Neutrophil (primary cell): ENCODE measurements around the gene RNPS1.

Experiments used
- H3K27ac ChIP-seq: fragments of 200-600 bp; sonication (generic); 2 replicates; pipeline ENCODE4 v1.5.1; 2016; ENCODE audit warnings: mild to moderate bottlenecking, moderate library complexity
- H3K27me3 ChIP-seq: fragments of 200-600 bp; sonication (generic); 2 replicates; pipeline ENCODE4 v1.6.0; 2016; ENCODE audit warnings: mild to moderate bottlenecking
- H3K36me3 ChIP-seq: fragments of 200-600 bp; sonication (generic); 2 replicates; pipeline ENCODE4 v1.5.1; 2017
- H3K4me1 ChIP-seq, 2 experiments: fragments of 200-600 bp in 1 of 2; sonication (generic) in 1 of 2; 1 replicate in 1 of 2; 2 replicates in 1 of 2; pipeline versions ENCODE4 v1.5.1 to v1.6.1; 2013 to 2016; ENCODE audit warnings: low read depth in 1 of 2, low read length in 1 of 2, mild to moderate bottlenecking in 1 of 2, moderate library complexity in 1 of 2; ENCODE audit not compliant: control insufficient read depth in 1 of 2, insufficient read depth in 1 of 2
- H3K4me3 ChIP-seq, 2 experiments: fragments of 200-600 bp in 1 of 2; sonication (generic) in 1 of 2; 1 replicate in 1 of 2; 2 replicates in 1 of 2; pipeline ENCODE4 v1.5.1; 2013 to 2016; ENCODE audit warnings: low read depth in 1 of 2, low read length in 1 of 2, mild to moderate bottlenecking in 1 of 2, moderate library complexity in 1 of 2
- H3K9me3 ChIP-seq: fragments of 200-600 bp; sonication (generic); 2 replicates; pipeline ENCODE4 v1.5.1; 2016
- CTCF ChIP-seq: fragments of 200-600 bp; sonication (generic); IDR thresholded peaks from 2 replicates; pipeline ENCODE4 v1.5.1; 2016; ENCODE audit warnings: antibody characterized with exemption

RNPS1 gene, protein sequence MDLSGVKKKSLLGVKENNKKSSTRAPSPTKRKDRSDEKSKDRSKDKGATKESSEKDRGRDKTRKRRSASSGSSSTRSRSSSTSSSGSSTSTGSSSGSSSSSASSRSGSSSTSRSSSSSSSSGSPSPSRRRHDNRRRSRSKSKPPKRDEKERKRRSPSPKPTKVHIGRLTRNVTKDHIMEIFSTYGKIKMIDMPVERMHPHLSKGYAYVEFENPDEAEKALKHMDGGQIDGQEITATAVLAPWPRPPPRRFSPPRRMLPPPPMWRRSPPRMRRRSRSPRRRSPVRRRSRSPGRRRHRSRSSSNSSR

GRCh38 chr16:2267913-2268666, at the start of gene RNPS1:
RNPS1 (minus strand) TSS chr16:2268126; CDS start chr16:2264643, 3,483 bp downstream.
- Histone ChIP-seq H3K4me1 (peaks cover 19 to 23% of the 10 kb centered on the region in 2 experiments), H3K9me3 (no peaks in the 10 kb centered on the region), H3K27me3 (no peaks in the 10 kb centered on the region), H3K4me3 (peak within 1 kb of the TSS; percentile 91 to 99), H3K36me3 (peaks cover 11% of the 10 kb centered on the region), H3K27ac (peak within 1 kb of the TSS; percentile 96)
- TF ChIP-seq CTCF, result no peak

GRCh38 chr16:2317231-2318020, 49.5 kb upstream of the RNPS1 start:
- H3K4me1 ChIP-seq, result no peaks in the 10 kb centered on the region
- no peaks in the 10 kb centered on the region for H3K36me3 ChIP-seq
- H3K27ac ChIP-seq, result no peak overlapping the region
- no peak overlapping the region for H3K4me3 ChIP-seq
- no peaks in the 10 kb centered on the region for H3K27me3 ChIP-seq
- H3K9me3 ChIP-seq, result no peaks in the 10 kb centered on the region
- TF ChIP-seq CTCF, result no peak

DNA sequence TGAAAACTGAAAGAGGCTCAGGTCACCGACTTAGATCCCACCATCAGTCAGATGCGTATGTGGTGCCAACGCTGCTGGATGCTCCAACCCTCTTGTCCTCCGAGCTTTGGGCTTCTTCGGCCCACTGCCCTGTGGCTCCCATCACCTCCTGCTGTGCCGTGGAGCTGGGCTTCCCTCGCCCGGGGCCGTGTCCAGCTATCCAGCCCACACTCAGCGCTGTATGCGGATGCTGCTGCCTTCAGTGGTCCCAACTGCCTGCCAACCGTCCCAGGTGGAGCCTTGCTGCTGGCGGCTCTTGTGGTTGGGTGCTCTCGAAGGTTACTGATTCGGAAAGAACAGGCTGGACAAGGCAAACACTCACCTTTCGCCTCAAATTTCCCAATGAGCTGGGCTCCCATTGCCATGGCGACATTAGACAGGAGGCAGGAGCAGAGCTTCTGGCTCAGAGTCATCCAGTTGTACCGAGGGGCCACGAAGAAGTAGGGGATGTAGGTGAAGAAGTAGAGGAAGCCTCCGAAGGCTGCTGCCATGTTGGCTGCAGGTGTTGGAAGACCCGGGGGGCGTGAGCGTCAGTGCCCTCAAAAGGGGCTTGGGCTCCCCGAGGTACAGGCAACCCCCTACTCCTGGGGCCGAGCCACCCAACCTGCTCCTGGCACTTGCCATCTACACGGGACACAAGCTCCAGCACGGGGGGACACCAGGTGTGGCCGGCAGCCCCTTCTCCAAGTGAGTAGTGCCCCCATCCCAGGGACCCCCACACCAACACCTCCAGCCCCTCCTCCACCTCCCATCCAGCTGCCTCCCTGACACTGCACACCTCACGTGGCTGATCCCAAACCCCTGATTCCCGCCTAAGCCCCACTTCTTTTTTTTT, 40.4 kb upstream of the RNPS1 start:
- no peaks in the 10 kb centered on the region for H3K9me3 ChIP-seq
- no peak for TF ChIP-seq CTCF
- H3K4me3 ChIP-seq, result no peak overlapping the region
- no peaks in the 10 kb centered on the region for H3K27me3 ChIP-seq
- H3K4me1 ChIP-seq, result no peaks in the 10 kb centered on the region
- H3K27ac ChIP-seq, result no peak overlapping the region
- no peaks in the 10 kb centered on the region for H3K36me3 ChIP-seq

DNA sequence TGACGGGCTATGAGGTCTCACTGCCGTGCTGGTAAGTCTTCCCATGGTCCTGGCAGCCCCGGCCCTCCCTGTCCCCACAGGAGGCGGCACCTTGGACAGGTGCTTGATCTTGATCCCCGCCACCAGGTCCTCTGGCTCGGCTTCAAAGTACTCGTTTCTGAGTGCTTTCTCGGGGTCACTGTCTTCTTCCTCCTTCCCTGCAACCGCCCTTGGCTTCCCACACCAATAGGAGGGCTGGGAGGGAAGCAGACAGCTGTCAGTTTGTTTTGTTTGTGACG, 31.9 kb upstream of the RNPS1 start:
- Histone ChIP-seq H3K27ac (no peak overlapping the region), H3K9me3 (no peaks in the 10 kb centered on the region), H3K4me1 (no peaks in the 10 kb centered on the region), H3K36me3 (no peaks in the 10 kb centered on the region), H3K4me3 (no peak overlapping the region), H3K27me3 (no peaks in the 10 kb centered on the region)
- TF ChIP-seq CTCF, result no peak
